Fibroblast of mammary gland (primary cell): Measurements from ENCODE around the gene TKT.
"Not testable (repeated sequence)": the region's sequence is repeated elsewhere in the genome, so short reads cannot be mapped to it uniquely, and the experiment has no call there.

ENCODE experiments used
- DNase-seq: peaks from one replicate; pipeline ENCODE4 v3.0.0-alpha.2; 2010; ENCODE audit warnings: low read depth
- H3K4me3 ChIP-seq: 2 replicates; pipeline ENCODE4 v1.5.1; 2011; ENCODE audit warnings: low read depth, mild to moderate bottlenecking, low read length, moderate library complexity; ENCODE audit not compliant: control insufficient read depth
- TF ChIP-seq, protein P1 (sequence below): conservative IDR thresholded peaks from 2 replicates; pipeline ENCODE4 v1.5.1; 2011; ENCODE audit warnings: low read depth, low read length, inconsistent platforms; ENCODE audit not compliant: control insufficient read depth, insufficient read depth

The TKT gene

DNA sequence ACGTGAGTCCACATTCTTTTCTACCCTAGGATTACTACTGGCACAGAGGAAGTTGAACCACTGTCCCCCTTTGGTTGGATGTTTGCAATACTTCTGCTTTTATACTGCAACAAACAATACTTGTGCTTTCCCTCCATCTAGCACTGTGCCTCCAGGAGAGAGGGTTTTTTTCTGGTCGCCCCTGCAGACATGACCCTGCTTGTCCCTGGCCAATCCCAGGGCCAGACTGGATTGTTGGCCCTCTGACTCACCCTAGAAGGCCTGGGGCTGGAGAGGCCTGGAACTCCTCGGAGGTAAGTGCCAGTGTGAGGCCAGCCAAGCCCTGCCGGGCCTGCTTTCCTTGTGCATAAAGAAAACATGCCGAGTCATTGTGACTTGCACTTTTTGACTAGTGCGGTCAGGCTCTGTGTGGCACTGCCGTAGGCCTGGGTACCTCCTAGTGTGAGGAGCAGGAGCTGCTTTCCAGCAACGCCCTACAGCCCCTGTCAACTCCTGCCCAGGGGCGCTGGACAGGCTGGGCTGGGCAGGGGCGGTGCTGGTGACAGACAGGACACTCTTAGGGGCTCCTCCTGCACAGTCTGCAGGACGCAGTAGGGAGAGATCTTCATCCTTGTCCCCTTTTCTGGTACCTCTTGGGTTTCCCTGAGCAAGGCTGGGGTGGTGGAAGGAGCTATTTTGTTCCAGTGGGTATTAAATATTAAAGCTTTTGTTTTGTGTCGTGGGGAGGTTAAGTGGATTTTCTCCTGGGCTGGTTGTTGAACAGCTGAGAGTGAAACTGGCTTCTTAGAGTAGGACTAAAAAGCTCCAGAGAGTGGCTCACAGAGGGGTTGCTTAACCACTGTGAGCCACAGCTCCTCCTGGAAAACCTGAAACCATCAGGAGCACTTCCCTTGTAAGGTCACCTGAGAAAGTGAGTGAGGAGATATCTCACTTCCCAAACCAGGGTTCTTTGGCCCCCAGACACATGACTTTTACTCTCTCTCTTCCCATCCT lies 14.4 kb upstream of the TKT start:
- TF ChIP-seq, protein P1, sequence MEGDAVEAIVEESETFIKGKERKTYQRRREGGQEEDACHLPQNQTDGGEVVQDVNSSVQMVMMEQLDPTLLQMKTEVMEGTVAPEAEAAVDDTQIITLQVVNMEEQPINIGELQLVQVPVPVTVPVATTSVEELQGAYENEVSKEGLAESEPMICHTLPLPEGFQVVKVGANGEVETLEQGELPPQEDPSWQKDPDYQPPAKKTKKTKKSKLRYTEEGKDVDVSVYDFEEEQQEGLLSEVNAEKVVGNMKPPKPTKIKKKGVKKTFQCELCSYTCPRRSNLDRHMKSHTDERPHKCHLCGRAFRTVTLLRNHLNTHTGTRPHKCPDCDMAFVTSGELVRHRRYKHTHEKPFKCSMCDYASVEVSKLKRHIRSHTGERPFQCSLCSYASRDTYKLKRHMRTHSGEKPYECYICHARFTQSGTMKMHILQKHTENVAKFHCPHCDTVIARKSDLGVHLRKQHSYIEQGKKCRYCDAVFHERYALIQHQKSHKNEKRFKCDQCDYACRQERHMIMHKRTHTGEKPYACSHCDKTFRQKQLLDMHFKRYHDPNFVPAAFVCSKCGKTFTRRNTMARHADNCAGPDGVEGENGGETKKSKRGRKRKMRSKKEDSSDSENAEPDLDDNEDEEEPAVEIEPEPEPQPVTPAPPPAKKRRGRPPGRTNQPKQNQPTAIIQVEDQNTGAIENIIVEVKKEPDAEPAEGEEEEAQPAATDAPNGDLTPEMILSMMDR, result no peak
- H3K4me3 ChIP-seq, result no peak overlapping the region

DNA sequence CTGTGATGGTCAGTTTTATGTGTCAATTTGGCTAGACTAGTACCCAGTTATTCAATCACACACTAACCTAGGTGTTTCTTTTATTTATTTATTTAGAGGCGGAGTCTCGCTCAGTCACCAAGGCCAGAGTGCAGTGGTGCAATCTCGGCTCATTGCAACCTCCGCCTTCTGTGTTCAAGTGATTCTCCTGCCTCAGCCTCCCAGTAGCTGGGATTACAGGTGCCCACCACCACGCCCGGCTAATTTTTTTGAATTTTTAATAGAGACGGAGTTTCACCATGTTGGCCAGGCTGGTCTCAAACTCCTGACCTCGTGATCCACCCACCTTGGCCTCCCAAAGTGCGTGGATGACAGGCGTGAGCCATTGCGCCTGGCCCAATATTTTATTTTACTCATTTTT lies 13.4 kb upstream of the TKT start:
- H3K4me3 ChIP-seq, DNase-seq: not testable (repeated sequence)

More for the DNA sequence above, 14.4 kb upstream of the TKT start:
- peak; percentile 96 for DNase-seq

DNA sequence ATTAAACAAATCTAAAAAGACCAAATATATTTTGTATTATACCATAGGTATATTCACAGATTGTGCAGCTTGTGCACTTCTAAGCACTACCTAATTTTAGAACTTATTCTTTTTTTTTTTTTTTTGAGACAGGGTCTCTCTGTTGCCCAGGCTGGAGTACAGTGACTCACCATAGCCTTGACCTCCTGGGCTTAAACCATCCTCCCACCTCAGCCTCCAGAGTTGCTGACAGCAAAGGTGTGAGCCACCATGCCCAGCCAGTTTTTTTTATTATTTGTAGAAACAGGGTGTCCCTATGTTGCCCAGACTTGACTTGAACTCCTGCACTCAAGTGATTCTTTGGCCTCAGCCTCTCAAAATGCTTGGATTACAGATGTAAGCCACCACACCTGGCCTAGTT lies 11.9 kb upstream of the TKT start:
- TF ChIP-seq, protein P1, result no peak
- no peak overlapping the region for H3K4me3 ChIP-seq
- no peak for DNase-seq

DNA sequence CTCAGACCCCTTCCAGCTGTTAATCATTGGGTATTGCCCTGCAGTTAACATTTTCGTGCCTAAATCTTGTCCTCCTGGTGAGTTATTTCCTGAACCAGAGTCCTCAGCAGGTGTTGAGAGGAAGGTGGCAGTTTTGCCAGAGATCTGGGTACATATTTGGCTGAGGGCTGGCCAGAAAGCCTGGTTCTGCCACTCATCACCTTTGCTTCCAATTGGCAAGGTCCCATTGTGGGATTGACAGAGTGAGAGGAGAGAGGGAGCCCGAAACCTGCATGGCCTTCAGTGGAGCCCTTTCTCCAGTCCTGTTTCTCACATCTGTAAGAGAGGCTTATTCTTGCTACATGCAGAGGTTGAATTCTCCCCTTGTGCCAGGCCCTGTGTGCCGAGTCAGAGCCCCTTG lies 8.9 kb upstream of the TKT start:
- TF ChIP-seq, protein P1, result no peak

DNA sequence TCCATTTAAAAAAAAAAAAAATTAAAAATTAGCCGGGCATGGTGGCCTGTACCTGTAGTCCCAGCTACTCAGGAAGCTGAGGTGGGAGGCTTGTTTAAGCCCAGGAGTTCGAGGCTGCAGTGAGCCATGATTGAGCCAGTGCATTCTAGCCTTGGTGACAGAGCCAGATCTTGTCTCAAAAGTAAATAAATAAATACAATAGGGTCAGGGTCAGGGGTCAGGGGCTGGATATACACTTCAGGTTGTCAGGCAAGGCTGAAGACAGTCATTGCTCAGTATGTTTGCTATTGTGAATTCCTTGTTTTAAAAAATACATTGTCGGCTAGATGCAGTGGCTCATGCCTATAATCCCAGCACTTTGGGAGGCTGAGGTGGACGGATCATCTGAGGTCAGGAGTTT lies 8.1 kb upstream of the TKT start:
- TF ChIP-seq, protein P1, result no peak
- no peak overlapping the region for H3K4me3 ChIP-seq
- no peak for DNase-seq

More for the DNA sequence above, 8.9 kb upstream of the TKT start:
- H3K4me3 ChIP-seq, result no peak overlapping the region
- no peak for DNase-seq

DNA sequence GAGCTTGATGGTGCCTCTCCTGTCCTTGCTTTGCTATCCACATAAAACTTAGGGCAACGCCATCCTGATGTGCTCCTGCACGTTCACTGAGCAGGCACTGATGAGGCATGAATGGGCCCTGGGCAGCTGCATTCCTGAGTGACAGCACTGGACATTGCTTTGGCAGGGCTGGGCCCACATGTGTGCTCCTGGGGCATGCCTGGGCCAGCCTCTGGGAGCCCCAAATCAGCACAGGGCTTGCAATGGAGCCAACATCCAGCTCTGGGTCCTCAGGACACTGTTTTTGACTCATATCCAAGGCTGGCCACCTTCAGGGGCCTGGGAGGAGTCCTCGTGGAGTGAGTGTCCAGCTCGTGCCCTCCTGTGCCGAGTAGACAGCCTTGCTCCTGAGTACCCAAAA lies 5.9 kb upstream of the TKT start:
- no peak for DNase-seq
- TF ChIP-seq, protein P1, result no peak
- H3K4me3 ChIP-seq, result no peak overlapping the region

DNA sequence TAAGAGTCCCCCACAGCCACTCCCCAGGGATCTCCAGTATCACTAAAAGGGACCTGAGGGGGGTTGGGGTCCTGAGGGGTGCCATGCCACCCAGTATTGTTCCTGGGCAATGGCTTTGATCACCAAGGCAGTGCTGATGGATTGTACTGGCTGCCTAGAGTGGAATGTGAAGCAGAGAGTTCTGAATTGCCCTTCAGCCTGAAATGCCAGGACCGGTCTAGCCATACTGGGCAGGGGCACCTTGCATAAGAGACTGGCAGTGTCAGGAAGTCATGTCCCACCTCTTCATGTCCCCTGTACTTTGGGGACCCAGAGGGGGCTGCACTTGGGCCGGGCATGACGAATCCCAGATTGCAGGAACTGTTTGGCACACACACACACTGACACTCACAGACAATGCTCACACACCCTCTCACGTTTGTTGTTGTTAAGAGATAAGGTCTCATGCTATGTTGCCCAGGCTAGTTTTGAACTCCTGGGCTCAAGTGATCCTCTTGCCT lies 4.5 kb upstream of the TKT start:
- TF ChIP-seq, protein P1, result no peak
- H3K4me3 ChIP-seq, result no peak overlapping the region
- DNase-seq, result no peak
